NCI-H1105 treated with DMSO at 0.1 percent for 48 hours (cell line): ENCODE measurements around the gene GRIK2.

Source experiments
- DNase-seq: peaks from one replicate; lab custom pipeline; 2025; lab: John Stamatoyannopoulos, UW

Gene GRIK2

GRCh38 chr6:101887532-101887931 is 494.0 kb downstream of the GRIK2 start:
- DNase-seq, result no peak

DNA sequence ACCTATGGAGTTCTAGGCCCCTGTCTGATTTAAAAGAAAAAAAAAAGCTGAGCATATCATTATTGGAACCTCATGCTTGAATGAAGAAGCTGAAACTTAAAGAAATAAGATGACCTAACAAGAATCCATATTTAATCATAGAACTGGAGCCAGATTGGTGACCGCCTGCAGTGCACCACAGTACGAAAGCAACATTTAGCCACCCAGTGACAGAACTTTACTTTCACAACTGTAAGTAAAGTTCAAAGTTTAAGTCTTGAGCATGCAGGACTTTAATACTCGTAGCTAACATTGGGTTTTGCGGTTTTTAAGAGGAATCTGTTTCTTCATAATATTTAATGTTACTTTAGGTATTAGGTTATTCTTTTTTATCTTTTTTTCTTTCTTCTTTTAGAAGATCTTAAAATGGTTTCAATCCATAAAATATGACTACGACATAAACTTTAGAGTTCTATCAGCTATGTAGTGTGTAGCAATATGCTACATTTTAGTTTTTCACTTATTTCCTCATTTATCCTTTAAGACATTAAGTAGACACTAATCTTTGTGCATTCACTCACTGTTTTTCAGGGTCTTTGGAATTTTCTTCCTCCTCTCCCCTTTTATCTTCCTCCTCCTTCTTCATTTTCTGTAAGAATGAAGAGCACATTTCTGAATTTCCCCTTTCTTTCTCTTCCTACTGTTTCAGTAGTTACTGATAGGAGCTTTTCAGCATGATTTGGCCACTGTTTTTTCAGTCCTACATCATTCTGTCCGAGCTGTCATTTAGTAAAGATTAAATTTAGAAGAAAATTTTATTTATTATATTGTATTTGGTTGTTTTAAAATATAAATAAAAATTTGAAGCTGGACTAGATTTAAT is 514.1 kb downstream of the GRIK2 start:
- DNase-seq, result no peak

DNA sequence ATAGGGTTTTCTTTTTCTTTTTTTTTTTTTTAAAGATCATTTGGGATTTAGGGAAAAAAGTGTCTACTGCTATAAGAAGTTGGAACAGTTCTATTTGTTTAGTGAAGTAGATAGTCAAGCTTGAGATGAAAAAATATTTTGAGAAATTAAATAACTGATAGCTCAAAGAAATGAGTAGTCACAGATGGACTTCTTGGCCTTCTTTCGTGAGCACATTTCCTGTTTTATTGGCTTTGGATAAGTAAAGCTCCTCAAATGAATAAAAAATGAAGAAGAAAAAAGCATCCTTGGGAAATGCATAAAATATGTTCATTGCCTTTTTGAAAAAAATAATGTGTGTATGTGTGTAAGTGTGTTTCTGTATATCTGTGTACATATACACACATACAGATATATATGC is 515.9 kb downstream of the GRIK2 start:
- no peak for DNase-seq

DNA sequence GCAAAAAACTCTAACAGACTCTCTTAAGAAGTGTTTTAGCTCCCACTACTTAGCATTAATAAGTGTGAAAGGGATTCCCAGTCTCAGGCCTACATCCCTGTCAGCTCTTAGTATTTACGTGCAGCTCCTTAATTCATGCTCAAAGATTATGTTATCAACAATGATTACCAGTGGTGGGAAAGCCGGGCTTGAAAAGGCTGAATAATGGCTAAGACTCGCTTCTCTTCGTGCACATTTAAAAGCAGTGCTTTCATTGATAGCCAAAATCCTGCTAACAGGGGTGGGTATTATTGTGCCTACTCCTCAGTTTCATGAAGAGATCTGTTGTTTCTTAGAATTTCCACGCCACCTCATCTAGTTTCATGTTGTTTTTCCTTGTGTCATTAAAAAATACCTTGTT is 518.8 kb downstream of the GRIK2 start:
- DNase-seq, result no peak

DNA sequence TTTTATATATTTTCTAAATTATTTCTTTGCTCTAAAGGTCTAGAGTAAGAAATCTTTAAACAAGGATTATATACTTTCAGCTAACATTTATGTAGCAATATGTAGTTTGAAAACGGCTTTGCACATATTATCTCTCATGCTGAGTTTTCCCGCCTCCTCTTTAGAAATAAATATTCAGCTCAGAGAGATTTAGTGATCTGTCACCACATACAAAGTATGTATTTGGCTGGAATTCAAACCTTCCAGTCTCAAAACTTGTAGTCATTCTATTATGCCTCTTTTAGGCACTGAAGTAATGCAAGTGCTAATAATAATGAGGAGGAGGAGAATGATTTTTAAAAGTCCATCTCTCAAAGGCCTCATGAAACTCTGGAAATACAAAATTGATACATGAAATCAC is 525.0 kb downstream of the GRIK2 start:
- no peak for DNase-seq

DNA sequence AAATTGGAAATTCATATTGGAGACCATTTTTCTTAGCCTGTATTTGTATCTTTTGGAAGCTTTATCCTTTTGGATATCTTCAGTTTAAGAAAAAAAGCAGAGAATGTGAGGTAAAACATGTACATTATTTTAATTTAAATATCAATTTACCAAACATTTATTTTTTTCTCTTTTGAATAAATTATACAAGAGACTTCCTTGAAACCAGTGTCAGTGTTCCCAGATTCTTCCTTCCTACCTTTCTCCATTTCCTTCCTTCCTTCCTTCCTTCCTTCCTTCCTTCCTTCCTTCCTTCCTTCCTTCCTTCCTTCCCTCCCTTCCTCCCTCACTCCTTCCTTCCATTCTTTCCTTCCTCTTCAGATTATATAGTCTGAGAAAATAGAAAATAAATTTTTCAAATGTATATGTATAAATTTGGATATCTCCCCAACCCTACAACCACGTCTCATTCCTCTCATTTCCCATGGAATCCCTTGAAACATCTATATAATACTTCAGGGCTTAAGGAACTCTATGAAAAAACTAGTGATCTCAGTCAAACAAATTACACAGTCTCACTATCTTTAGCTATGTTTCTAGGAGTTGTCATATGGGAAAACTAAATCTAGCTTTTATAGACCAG is 528.4 kb downstream of the GRIK2 start:
- no peak for DNase-seq

DNA sequence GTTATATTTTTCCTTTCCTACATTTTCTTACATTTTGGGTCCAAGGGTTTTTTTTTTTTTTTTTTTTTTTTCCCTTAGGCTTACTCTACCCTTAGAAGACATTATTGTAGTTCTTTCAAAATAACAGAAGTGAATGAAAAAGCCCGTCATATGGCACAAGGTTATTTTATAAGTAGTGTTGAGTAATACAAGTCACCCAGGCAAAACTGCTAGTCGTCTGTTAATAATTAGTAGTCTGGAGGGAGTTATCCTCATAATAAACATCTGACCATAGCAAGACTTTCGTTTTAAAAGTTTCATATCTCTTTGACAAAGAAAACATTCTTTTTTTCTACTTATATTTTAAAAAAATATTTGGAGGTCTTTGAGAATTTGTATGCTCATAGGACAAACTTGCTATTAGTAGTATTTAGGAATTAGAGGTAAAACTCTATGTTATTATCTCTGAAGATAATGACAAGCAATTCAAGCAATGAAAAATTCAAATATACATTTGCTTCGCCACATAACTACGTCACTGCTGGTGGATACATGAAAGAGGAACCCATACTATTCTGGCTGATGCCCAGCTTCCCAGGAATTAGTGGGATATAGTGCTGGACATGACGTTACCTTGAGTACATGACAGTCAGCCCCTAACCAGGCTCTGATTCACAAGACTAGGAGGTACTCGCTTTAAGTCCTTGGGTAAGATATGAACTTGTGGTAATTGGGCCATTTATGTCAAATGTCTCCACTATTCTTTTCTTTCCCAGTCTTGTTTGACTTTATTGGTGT is 532.8 kb downstream of the GRIK2 start:
- DNase-seq, result no peak

GRCh38 chr6:101931766-101932165 is 538.3 kb downstream of the GRIK2 start:
- no peak for DNase-seq

DNA sequence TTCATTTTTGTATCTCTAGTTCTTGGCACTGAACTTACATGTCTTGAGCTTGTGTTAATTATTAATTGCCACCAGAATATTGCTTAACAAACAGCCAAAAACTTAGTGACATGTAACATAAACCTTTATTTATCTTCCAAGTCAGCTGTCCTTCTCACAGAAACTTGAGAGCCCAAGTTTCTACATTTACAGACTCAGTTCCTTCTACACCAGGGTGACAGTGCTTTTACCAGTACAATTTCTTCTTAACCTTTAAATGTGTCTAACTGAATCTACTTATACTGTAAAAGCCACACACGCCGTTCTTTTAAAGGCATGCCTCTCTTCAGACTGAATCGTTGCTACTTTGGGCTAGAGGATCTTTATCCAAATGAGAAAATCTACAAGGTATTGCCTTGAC is 539.2 kb downstream of the GRIK2 start:
- no peak for DNase-seq

GRCh38 chr6:101935732-101936131 is 542.2 kb downstream of the GRIK2 start:
- no peak for DNase-seq

DNA sequence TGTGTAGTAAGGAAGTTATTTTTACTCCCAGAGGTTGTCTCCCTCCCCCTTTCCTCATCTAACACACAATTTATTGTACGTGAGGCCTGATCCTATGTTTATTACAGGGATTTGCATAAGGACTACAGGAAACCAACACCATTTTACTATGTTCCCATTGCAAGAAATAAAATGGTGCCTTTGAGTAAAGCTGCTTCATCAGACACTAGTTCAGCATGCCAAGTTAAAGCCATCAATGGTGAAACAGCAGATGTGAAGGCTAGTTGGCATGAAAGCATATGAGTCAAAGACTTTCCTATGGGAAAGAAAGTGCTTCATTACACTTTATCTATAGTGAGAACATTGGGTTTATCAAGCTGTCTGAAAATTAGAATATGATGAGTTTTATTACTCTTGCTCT is 543.0 kb downstream of the GRIK2 start:
- no peak for DNase-seq

GRCh38 chr6:101937108-101937507 is 543.6 kb downstream of the GRIK2 start:
- no peak for DNase-seq

GRCh38 chr6:101940391-101940790 is 546.9 kb downstream of the GRIK2 start:
- DNase-seq, result no peak

- DNase-seq, result no peak
Measured at GRCh38 chr6:101956961-101957360, 563.5 kb downstream of the GRIK2 start.

DNA sequence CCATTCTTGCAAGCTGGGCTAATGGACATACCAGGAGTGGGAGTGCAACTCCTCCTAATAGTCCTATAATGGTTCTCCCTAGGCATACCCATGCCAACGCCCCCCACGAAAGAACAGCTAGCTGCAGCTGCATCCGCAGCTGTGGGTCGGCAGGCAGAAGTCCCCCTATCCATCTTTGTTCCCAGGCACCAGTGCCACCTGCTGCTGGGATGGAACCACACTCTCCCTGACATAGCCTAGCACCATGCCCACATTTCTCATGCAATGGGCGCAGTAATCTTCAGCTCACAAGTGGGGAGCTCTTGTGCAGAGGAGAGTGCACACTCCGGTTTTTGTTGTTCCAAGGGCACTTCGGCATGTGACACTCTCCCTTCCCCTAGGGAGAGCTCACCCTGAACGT is 567.8 kb downstream of the GRIK2 start:
- no peak for DNase-seq

DNA sequence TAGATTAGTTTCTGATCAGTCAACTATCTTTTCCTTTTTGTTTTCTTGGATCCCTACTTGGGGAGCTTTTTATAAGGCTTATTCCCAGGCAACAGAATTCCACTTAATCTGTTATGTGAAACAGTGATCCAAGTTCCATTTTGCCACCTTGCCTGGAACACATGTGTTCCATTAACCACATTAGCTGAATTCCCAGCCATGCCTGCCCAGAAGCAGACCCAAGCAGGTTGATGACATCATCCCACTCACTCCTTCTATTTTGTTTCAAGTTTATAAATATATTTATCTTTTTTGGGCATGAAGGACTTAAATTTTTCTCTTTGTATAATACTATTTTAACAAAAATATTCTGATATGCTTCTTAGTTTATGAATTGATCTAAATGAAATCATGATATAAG is 587.4 kb downstream of the GRIK2 start:
- DNase-seq, result no peak

DNA sequence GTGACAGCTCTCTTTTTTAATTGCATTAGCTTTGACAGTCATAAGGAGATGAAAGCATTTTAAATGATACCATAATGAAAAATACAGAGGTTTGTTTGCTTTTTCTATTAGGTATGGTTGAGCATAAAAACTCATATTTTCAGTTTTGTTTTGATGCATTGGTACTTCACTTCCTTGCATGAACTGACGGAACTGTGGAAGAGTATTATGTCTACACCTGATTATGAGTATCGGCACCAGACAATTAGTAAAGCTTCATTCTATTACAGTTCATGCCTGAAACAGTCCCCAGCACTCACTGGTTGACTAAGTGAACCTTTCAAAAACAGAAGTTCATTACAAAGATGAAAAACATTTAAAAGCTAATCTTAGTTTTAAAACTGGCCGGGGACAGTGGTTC is 593.0 kb downstream of the GRIK2 start:
- DNase-seq, result no peak

DNA sequence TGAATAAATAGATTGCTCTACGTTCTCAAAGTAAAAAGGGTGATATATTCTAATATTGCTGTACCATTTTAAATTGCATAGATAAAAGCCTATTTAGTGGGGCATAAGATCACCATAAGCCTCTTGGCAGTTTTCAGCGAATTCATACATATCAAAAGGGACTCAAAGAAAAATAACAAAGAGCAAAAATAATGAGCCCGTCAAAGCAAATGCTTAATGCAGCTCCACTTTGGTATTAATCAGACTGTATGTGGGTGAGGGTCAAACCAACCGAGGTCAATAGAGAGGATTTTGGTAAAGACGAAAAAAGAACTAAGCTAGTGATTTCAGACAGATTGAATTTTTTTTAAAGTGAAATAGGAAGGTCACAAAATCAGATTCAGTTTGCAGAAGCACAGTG is 598.8 kb downstream of the GRIK2 start:
- DNase-seq, result no peak

- no peak for DNase-seq
Measured at GRCh38 chr6:101994521-101994920, 601.0 kb downstream of the GRIK2 start.

DNA sequence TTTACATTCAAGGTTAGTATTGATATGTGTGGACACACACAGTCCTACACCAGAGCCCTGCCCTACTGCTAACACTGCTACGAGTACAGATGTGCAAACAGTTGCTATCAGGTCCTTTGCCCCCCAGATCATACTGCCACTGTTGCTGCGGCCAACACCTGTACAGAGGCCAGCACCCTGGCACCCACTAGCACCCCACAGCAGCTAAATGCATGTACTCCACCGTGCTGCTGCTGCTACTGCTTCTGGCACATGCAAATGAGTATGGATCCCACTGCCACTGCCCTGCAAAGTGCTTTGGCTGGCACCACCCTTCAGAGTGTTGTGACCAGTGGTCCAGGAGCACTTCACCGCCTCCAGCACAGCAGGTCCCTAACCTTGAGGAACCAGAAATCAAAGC is 621.9 kb downstream of the GRIK2 start:
- no peak for DNase-seq

- DNase-seq, result no peak
Measured at GRCh38 chr6:102022281-102022680, 628.8 kb downstream of the GRIK2 start.

- DNase-seq, result no peak
Measured at GRCh38 chr6:102022803-102023202, 629.3 kb downstream of the GRIK2 start.
